Naive thymus-derived CD4-positive, alpha-beta T cell (primary cell): ENCODE measurements around the gene EHMT2. TPM values are rescaled to one million over a fixed set of nuclear protein-coding genes. Genes with fewer than 3 reads are reported as not detected.

Experiments
- ATAC-seq: fragments of 150-1000 bp; cut with Tn5 transposase; 2 replicates; pipeline ENCODE4 v1.10.0; 2021; ENCODE audit warnings: mild to moderate bottlenecking, moderate library complexity
- CTCF ChIA-PET: fragments of 350-600 bp; sonication (Branson Sonifier 250); formaldehyde crosslinking; loops from one replicate; lab custom pipeline; 2021; ENCODE audit warnings: antibody characterized with exemption; lab: Charles Lee
- POLR2A ChIA-PET: fragments of 350-600 bp; sonication (Branson Sonifier 250); formaldehyde crosslinking; loops from one replicate; lab custom pipeline; 2021; ENCODE audit warnings: antibody characterized with exemption, inconsistent platforms; lab: Charles Lee
- DNase-seq, 9 donors: peaks; one replicate each; pipeline versions ENCODE4 v3.0.0 to v3.0.0-alpha.2; 2020 to 2022; ENCODE audit warnings: mixed read lengths in 1 of 9
- H3K27ac ChIP-seq: one replicate; pipeline ENCODE4 v1.7.0; 2013; ENCODE audit warnings: mild to moderate bottlenecking, low read depth, low read length, moderate library complexity
- H3K27me3 ChIP-seq, 2 donors: one replicate each; pipeline ENCODE4 v1.7.0; 2013; ENCODE audit warnings: low read length in 2 of 2, mild to moderate bottlenecking in 2 of 2, moderate library complexity in 2 of 2; ENCODE audit not compliant: control insufficient read depth in 2 of 2, insufficient read depth in 2 of 2
- H3K36me3 ChIP-seq, 3 experiments: 1 replicate in 2 of 3; 2 replicates in 1 of 3; pipeline ENCODE4 v1.7.0; 2013; ENCODE audit warnings: low read length in 3 of 3, mild to moderate bottlenecking in 3 of 3, moderate library complexity in 1 of 3; ENCODE audit not compliant: insufficient read depth in 3 of 3, control insufficient read depth in 2 of 3
- H3K4me1 ChIP-seq, 2 donors: one replicate each; pipeline ENCODE4 v1.7.0; 2013; ENCODE audit warnings: low read length in 2 of 2, mild to moderate bottlenecking in 2 of 2, moderate library complexity in 1 of 2; ENCODE audit not compliant: control insufficient read depth in 2 of 2, insufficient read depth in 2 of 2
- H3K4me3 ChIP-seq: 2 replicates; pipeline ENCODE4 v1.7.0; 2013; ENCODE audit warnings: mild to moderate bottlenecking, low read length
- H3K9me3 ChIP-seq, 3 experiments: 1 replicate in 2 of 3; 2 replicates in 1 of 3; pipeline ENCODE4 v1.7.0; 2013; ENCODE audit warnings: low read length in 3 of 3; ENCODE audit not compliant: control insufficient read depth in 2 of 3
- H3K27ac Mint-ChIP-seq, 9 donors: one replicate each; pipeline ENCODE4 v1.8.0; 2020 to 2022; ENCODE audit warnings: mixed read lengths in 9 of 9, mild to moderate bottlenecking in 8 of 9, moderate library complexity in 5 of 9, inconsistent platforms in 2 of 9
- H3K27me3 Mint-ChIP-seq, 5 donors: one replicate each; pipeline ENCODE4 v1.8.0; 2021 to 2022; ENCODE audit warnings: mixed read lengths in 5 of 5, mild to moderate bottlenecking in 1 of 5
- H3K36me3 Mint-ChIP-seq, 5 donors: one replicate each; pipeline ENCODE4 v1.8.0; 2020 to 2022; ENCODE audit warnings: mixed read lengths in 5 of 5, mild to moderate bottlenecking in 3 of 5, inconsistent platforms in 1 of 5
- H3K4me1 Mint-ChIP-seq, 7 donors: one replicate each; pipeline ENCODE4 v1.8.0; 2020 to 2022; ENCODE audit warnings: mixed read lengths in 7 of 7, mild to moderate bottlenecking in 3 of 7, inconsistent platforms in 1 of 7
- H3K4me3 Mint-ChIP-seq, 10 donors: one replicate each; pipeline ENCODE4 v1.8.0; 2020 to 2022; ENCODE audit warnings: mild to moderate bottlenecking in 10 of 10, mixed read lengths in 10 of 10, moderate library complexity in 6 of 10, inconsistent platforms in 2 of 10
- H3K9me3 Mint-ChIP-seq, 11 donors: one replicate each; pipeline ENCODE4 v1.8.0; 2020 to 2022; ENCODE audit warnings: mixed read lengths in 11 of 11, mild to moderate bottlenecking in 4 of 11, inconsistent platforms in 1 of 11, moderate library complexity in 1 of 11
- intact Hi-C, 2 donors: fragments of 100-400 bp; cut with micrococcal nuclease; formaldehyde crosslinking; loops; one replicate each; pipeline ENCODE4 v1.15.1; 2023
- polyA plus RNA-seq, 2 donors: library from polyadenylated mRNA; unstranded; fragments of 300-500 nt; fragmentation: Illumina TruSeq; gene quantifications; one replicate each; pipeline ENCODE4 v1.2.3, GENCODE V29; 2021
- total RNA-seq, 6 experiments: library from RNA in 5 of 6; stranded (reverse) in 5 of 6; gene quantifications; 1 replicate in 5 of 6; 2 replicates in 1 of 6; pipeline ENCODE4 v1.2.3 and lab custom pipeline; 2021 to 2026

The EHMT2 gene
- total and polyA plus RNA-seq, 7 experiments from 2014 or later: 37.3 to 94.2 (median 66.5) TPM

GRCh38 chr6:31877651-31878161 lies 19.8 kb downstream of the EHMT2 start:
- Mint-ChIP-seq H3K36me3 (peaks cover 6 to 31% (median 13%) of the 10 kb centered on the region in 5 donors), H3K9me3 (no peaks in the 10 kb centered on the region), H3K27me3 (no peaks in the 10 kb centered on the region), H3K27ac (peak overlapping the region in 1 of 9 donors; percentile 67), H3K4me1 (peaks cover 0 to 4% (median 0%) of the 10 kb centered on the region in 7 donors), H3K4me3 (no peak overlapping the region)
- H3K27ac ChIP-seq: no peak overlapping the region
- intact Hi-C loops: no loop called here
- H3K27me3 ChIP-seq: no peaks in the 10 kb centered on the region
- DNase-seq: no peak
- no peaks in the 10 kb centered on the region for H3K4me1 ChIP-seq
- ChIA-PET CTCF (interaction anchor here (1.3 kb wide), 1 partner anchor 10 kb away, joined by 3 read pairs; no protein-coding TSS in a partner anchor), POLR2A (no interaction called here)
- H3K4me3 ChIP-seq: no peak overlapping the region
- peaks cover 0 to 33% (median 3%) of the 10 kb centered on the region in 3 experiments for H3K36me3 ChIP-seq
- H3K9me3 ChIP-seq: no peaks in the 10 kb centered on the region
- no peak for ATAC-seq

DNA sequence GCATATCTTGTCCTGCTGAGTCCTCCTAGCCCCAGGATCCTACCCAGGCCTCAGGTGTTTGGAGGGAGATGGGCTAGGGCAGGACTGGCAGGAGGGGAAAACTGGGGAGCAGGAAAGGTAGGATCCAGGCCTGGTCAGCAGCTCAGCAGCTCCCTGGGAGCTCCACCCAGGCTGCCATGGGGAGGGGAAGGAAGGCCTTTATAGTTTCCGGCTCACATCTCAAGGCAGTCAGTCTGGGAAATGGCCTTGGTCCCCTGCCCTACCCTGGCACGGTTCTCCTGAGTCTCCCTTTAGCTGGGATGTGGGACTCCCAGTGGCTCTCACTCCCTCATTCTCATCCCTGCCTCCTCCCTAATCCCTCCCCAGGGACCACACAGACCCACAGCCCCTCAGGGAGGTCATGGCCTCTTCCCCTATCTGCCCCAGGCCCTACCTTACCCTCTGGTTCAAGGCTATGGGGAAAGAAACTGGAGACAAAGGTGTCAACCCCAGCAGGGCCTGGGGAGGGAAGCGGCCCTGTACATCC lies 20.3 kb downstream of the EHMT2 start:
- CTCF ChIA-PET: interaction anchor here (1.3 kb wide), 1 partner anchor 11 kb away, joined by 3 read pairs; no protein-coding TSS in a partner anchor
- Mint-ChIP-seq H3K4me3 (no peak overlapping the region), H3K27ac (no peak overlapping the region), H3K4me1 (peaks cover 0 to 4% (median 0%) of the 10 kb centered on the region in 7 donors), H3K36me3 (peaks cover 6 to 25% (median 12%) of the 10 kb centered on the region in 5 donors), H3K27me3 (no peaks in the 10 kb centered on the region), H3K9me3 (no peaks in the 10 kb centered on the region)
- DNase-seq: no peak
- intact Hi-C loops: no loop called here
- no peaks in the 10 kb centered on the region for H3K27me3 ChIP-seq
- H3K4me1 ChIP-seq: no peaks in the 10 kb centered on the region
- H3K36me3 ChIP-seq: peaks cover 0 to 28% (median 3%) of the 10 kb centered on the region in 3 experiments
- no peak for ATAC-seq
- POLR2A ChIA-PET: no interaction called here
- H3K9me3 ChIP-seq: no peaks in the 10 kb centered on the region
- no peak overlapping the region for H3K4me3 ChIP-seq
- H3K27ac ChIP-seq: no peak overlapping the region

- no peak overlapping the region for H3K4me3 Mint-ChIP-seq
- no peaks in the 10 kb centered on the region for H3K9me3 Mint-ChIP-seq
- Histone ChIP-seq H3K27me3 (no peaks in the 10 kb centered on the region), H3K36me3 (peaks cover 0 to 20% (median 2%) of the 10 kb centered on the region in 3 experiments), H3K27ac (no peak overlapping the region), H3K9me3 (no peaks in the 10 kb centered on the region), H3K4me1 (no peaks in the 10 kb centered on the region), H3K4me3 (no peak overlapping the region)
- peaks cover 0 to 4% (median 0%) of the 10 kb centered on the region in 7 donors for H3K4me1 Mint-ChIP-seq
- H3K27ac Mint-ChIP-seq: peak overlapping the region in 2 of 9 donors; percentile 15 to 81
- ATAC-seq (no peak), DNase-seq (no peak)
- peaks cover 3 to 19% (median 9%) of the 10 kb centered on the region in 5 donors for H3K36me3 Mint-ChIP-seq
- peaks cover 0 to 3% (median 0%) of the 10 kb centered on the region in 5 donors for H3K27me3 Mint-ChIP-seq
- ChIA-PET CTCF (interaction anchor here (1.3 kb wide), 1 partner anchor 12 kb away, joined by 3 read pairs; no protein-coding TSS in a partner anchor), POLR2A (no interaction called here)
- intact Hi-C loops: no loop called here
These were observed 21.1 kb downstream of the EHMT2 start for GRCh38 chr6:31876357-31876756.

DNA sequence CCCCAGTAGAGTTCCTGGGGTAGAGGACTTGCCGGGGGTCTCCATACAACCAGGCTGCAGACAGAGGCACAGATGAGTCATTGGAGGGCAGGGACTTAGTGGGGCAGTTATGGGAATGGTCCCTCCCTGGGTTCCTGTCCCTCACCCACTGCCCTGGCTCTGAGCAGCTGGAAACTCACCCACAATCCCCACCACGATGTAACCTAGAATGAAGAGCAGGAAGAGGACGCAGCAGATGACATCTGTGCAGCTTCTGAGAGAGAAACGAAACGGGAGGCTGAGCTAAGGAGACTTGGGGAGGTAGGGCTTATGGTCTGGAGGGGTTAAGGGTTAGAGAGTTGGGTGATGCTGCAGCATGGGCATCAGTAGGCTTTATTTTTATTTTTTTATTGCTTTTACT lies 21.6 kb downstream of the EHMT2 start:
- peaks cover 0 to 15% (median 0%) of the 10 kb centered on the region in 3 experiments for H3K36me3 ChIP-seq
- DNase-seq (no peak), ATAC-seq (no peak)
- H3K27me3 ChIP-seq: no peaks in the 10 kb centered on the region
- Mint-ChIP-seq H3K4me3 (no peak overlapping the region), H3K27me3 (peaks cover 0 to 3% (median 0%) of the 10 kb centered on the region in 5 donors), H3K27ac (peak overlapping the region in 3 of 9 donors; percentile 15 to 81 (median 31)), H3K4me1 (peaks cover 0 to 7% (median 0%) of the 10 kb centered on the region in 7 donors), H3K36me3 (peaks cover 0 to 14% (median 6%) of the 10 kb centered on the region in 5 donors), H3K9me3 (no peaks in the 10 kb centered on the region)
- no peak overlapping the region for H3K4me3 ChIP-seq
- intact Hi-C loops: no loop called here
- H3K9me3 ChIP-seq: no peaks in the 10 kb centered on the region
- ChIA-PET CTCF (no interaction called here), POLR2A (no interaction called here)
- H3K27ac ChIP-seq: no peak overlapping the region
- H3K4me1 ChIP-seq: no peaks in the 10 kb centered on the region

GRCh38 chr6:31874836-31875572 lies 22.5 kb downstream of the EHMT2 start:
- intact Hi-C loops: no loop called here
- H3K4me1 ChIP-seq: no peaks in the 10 kb centered on the region
- H3K9me3 ChIP-seq: no peaks in the 10 kb centered on the region
- Mint-ChIP-seq H3K27me3 (peaks cover 0 to 3% (median 0%) of the 10 kb centered on the region in 5 donors), H3K9me3 (no peaks in the 10 kb centered on the region), H3K4me3 (no peak overlapping the region), H3K4me1 (peaks cover 0 to 7% (median 0%) of the 10 kb centered on the region in 7 donors), H3K36me3 (peaks cover 0 to 7% (median 4%) of the 10 kb centered on the region in 5 donors), H3K27ac (peak overlapping the region in 2 of 9 donors; percentile 22 to 85)
- no peak overlapping the region for H3K27ac ChIP-seq
- no peaks in the 10 kb centered on the region for H3K27me3 ChIP-seq
- H3K4me3 ChIP-seq: no peak overlapping the region
- ChIA-PET CTCF (no interaction called here), POLR2A (no interaction called here)
- H3K36me3 ChIP-seq: peaks cover 0 to 7% (median 0%) of the 10 kb centered on the region in 3 experiments
- ATAC-seq (no peak), DNase-seq (no peak)

- no peak overlapping the region for H3K4me3 Mint-ChIP-seq
- no peak for DNase-seq
- no peaks in the 10 kb centered on the region for H3K27me3 ChIP-seq
- intact Hi-C loops: no loop called here
- peak overlapping the region in 4 of 9 donors; percentile 22 to 85 (median 44) for H3K27ac Mint-ChIP-seq
- H3K4me3 ChIP-seq: no peak overlapping the region
- ChIA-PET POLR2A (no interaction called here), CTCF (no interaction called here)
- no peaks in the 10 kb centered on the region for H3K9me3 ChIP-seq
- H3K36me3 ChIP-seq: no peaks in the 10 kb centered on the region
- H3K4me1 Mint-ChIP-seq: peaks cover 0 to 7% (median 0%) of the 10 kb centered on the region in 7 donors
- H3K27me3 Mint-ChIP-seq: peaks cover 0 to 3% (median 0%) of the 10 kb centered on the region in 5 donors
- no peak for ATAC-seq
- H3K9me3 Mint-ChIP-seq: no peaks in the 10 kb centered on the region
- no peaks in the 10 kb centered on the region for H3K36me3 Mint-ChIP-seq
- H3K4me1 ChIP-seq: no peaks in the 10 kb centered on the region
- H3K27ac ChIP-seq: no peak overlapping the region
These were observed 23.3 kb downstream of the EHMT2 start for GRCh38 chr6:31874084-31874670.
